ENCODE results near the gene FBXO24.
A peak's percentile ranks its signal among the peaks of the same experiment; 100 is the strongest.
"Not testable (repeated sequence)": the region's sequence is repeated elsewhere in the genome, so short reads cannot be mapped to it uniquely, and the experiment has no call there.

FBXO24 gene

DNA sequence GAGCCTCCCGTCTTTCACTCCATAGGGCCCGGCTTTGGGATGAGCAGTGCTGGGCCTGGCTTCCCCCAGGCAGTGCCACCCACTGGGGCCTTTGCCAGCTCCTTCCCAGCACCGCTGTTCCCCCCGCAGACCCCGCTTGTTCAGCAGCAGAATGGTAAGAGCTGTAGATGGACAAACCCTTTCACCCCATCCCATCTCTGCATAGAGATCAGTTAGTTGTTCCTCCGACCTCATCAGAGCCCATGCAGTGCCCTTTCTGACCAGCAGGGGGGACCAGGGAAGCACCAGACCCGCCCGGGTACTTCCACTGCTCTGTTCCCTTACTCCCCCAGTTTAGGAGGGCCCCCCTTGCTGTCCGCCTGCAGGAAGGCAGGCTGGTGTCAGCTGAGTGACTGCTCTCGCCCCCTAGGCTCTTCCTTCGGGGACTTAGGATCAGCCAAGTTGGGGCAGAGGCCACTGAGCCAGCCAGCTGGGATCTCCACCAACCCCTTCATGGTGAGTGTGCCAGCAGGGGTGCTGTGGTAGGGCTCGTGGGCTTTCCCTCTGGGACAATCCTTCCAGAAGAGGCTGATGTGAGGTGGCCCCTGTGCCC lies 22.2 kb upstream of the FBXO24 start:
- Histone ChIP-seq H2AK5ac (ENCODE audit: low read depth, low read length) (peak overlapping the region; percentile 73), H3K9ac (ENCODE audit: low read depth, low read length, poor library complexity) (peak overlapping the region; percentile 63), H3K18ac (ENCODE audit: low read length) (peak overlapping the region; percentile 34), H3K14ac (ENCODE audit: low read length) (no peak overlapping the region), H4K8ac (ENCODE audit: low read depth, low read length) (no peak overlapping the region), H2AFZ (ENCODE audit: low read length) (peak overlapping the region; percentile 18), H2BK15ac (ENCODE audit: low read length) (no peak overlapping the region), H3K4me3 (ENCODE audit: low read length in 2 of 2) (no peak overlapping the region), H3K79me1 (ENCODE audit: low read depth, low read length) (no peaks in the 10 kb centered on the region), H2BK12ac (ENCODE audit: low read length) (no peak overlapping the region), H3K36me3 (replicated peaks in 1 of 2; ENCODE audit: control insufficient read depth in 2 of 2, insufficient read depth in 2 of 2, low read length in 2 of 2) (peaks cover 4 to 25% of the 10 kb centered on the region in 2 donors), H4K91ac (ENCODE audit: low read depth, low read length, poor library complexity) (no peak overlapping the region), H3K23ac (ENCODE audit: low read depth, low read length, poor library complexity) (peak overlapping the region; percentile 59), H3K4me1 (ENCODE audit: control insufficient read depth in 2 of 2, insufficient read depth in 1 of 2, low read depth in 1 of 2, low read length in 2 of 2) (peaks cover 4 to 21% of the 10 kb centered on the region in 2 donors), H3K27ac (replicated peaks; ENCODE audit: low read length) (no peak overlapping the region), H3K4ac (ENCODE audit: low read length) (peak overlapping the region; percentile 84), H3K9me3 (replicated peaks in 1 of 2; ENCODE audit: control insufficient read depth in 2 of 2, insufficient read depth in 1 of 2, low read depth in 1 of 2, low read length in 2 of 2) (no peaks in the 10 kb centered on the region), H3K27me3 (ENCODE audit: control insufficient read depth in 3 of 3, insufficient read depth in 3 of 3, low read depth in 1 of 3, low read length in 3 of 3) (no peaks in the 10 kb centered on the region), H3K4me2 (ENCODE audit: insufficient read depth, low read length, poor library complexity, severe bottlenecking) (no peak overlapping the region), H2BK5ac (ENCODE audit: low read length) (no peak overlapping the region), H2BK120ac (ENCODE audit: low read depth, low read length) (no peak overlapping the region)
- WGBS, 2 donors (ENCODE audit: extremely low coverage in 2 of 2, insufficient read length in 2 of 2, insufficient replicate concordance in 1 of 2): no CpG with 5 or more reads among the region's 12 CpGs
- DNase-seq (ENCODE audit: low spot score): peak; percentile 74

DNA sequence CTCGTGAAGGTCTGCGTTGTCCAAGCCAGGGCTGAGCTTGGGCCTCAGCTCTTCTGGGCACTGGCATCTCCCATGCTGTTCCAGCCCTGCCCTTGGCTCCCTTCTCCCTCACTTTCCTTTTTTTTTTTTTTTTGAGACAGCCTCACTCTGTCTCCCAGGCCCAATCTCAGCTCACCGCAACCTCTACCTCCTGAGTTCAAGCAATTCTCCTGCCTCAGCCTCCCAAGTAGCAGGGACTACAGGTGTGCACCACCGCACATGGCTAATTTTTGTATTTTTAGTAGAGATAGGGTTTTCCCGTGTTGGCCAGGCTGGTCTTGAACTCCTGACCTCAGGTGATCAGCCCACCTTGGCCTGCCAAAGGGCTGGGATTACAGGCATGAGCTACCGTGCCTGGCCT lies 21.7 kb upstream of the FBXO24 start:
- no CpG with 5 or more reads among the region's 6 CpGs for WGBS, 2 donors (ENCODE audit: extremely low coverage in 2 of 2, insufficient read length in 2 of 2, insufficient replicate concordance in 1 of 2)

DNA sequence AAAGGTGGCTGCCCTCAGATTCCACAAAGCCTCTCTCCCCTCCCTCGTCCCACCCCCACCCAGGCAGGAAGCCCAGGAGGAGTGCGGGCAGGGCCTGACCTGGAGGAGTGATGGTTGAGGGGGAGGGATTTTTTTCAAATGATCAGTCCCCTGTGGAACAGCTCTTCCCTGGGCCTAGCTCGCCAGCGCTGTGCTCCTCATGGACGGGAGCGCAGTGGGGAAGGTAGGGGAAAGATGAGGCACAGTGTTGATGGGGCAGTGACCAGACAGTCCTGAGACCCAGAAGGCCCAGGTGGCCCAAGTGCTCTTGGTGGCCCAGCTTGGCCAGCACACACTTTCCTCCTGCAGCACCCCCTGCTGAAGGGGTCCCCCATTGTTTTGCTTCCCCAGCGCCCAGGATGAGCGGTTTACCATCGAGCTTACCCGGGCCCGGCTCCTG lies 21.0 kb upstream of the FBXO24 start:
- H2BK15ac ChIP-seq (ENCODE audit: low read length): no peak overlapping the region
- peaks cover 4 to 23% of the 10 kb centered on the region in 2 donors for H3K36me3 ChIP-seq (replicated peaks in 1 of 2; ENCODE audit: control insufficient read depth in 2 of 2, insufficient read depth in 2 of 2, low read length in 2 of 2)
- no peak overlapping the region for H2AFZ ChIP-seq (ENCODE audit: low read length)
- no peak overlapping the region for H3K27ac ChIP-seq (replicated peaks; ENCODE audit: low read length)
- peaks cover 2% of the 10 kb centered on the region for H3K79me1 ChIP-seq (ENCODE audit: low read depth, low read length)
- peaks cover 0 to 1% of the 10 kb centered on the region in 2 donors for H3K9me3 ChIP-seq (replicated peaks in 1 of 2; ENCODE audit: control insufficient read depth in 2 of 2, insufficient read depth in 1 of 2, low read depth in 1 of 2, low read length in 2 of 2)
- no peak overlapping the region for H3K4me2 ChIP-seq (ENCODE audit: insufficient read depth, low read length, poor library complexity, severe bottlenecking)
- H3K14ac ChIP-seq (ENCODE audit: low read length): no peak overlapping the region
- H3K4me3 ChIP-seq (ENCODE audit: low read length in 2 of 2): no peak overlapping the region
- no peak overlapping the region for H3K4ac ChIP-seq (ENCODE audit: low read length)
- DNase-seq (ENCODE audit: low spot score): no peak
- H4K91ac ChIP-seq (ENCODE audit: low read depth, low read length, poor library complexity): no peak overlapping the region
- H3K27me3 ChIP-seq (ENCODE audit: control insufficient read depth in 3 of 3, insufficient read depth in 3 of 3, low read depth in 1 of 3, low read length in 3 of 3): peaks cover 0 to 2% (median 0%) of the 10 kb centered on the region in 3 experiments
- no peak overlapping the region for H2BK120ac ChIP-seq (ENCODE audit: low read depth, low read length)
- no peak overlapping the region for H3K9ac ChIP-seq (ENCODE audit: low read depth, low read length, poor library complexity)
- H3K4me1 ChIP-seq (ENCODE audit: control insufficient read depth in 2 of 2, insufficient read depth in 1 of 2, low read depth in 1 of 2, low read length in 2 of 2): peaks cover 12 to 33% of the 10 kb centered on the region in 2 donors
- WGBS, 2 donors (ENCODE audit: extremely low coverage in 2 of 2, insufficient read length in 2 of 2, insufficient replicate concordance in 1 of 2): no CpG with 5 or more reads among the region's 11 CpGs
- no peak overlapping the region for H2BK5ac ChIP-seq (ENCODE audit: low read length)
- H2BK12ac ChIP-seq (ENCODE audit: low read length): no peak overlapping the region
- no peak overlapping the region for H4K8ac ChIP-seq (ENCODE audit: low read depth, low read length)
- H2AK5ac ChIP-seq (ENCODE audit: low read depth, low read length): no peak overlapping the region
- no peak overlapping the region for H3K18ac ChIP-seq (ENCODE audit: low read length)
- no peak overlapping the region for H3K23ac ChIP-seq (ENCODE audit: low read depth, low read length, poor library complexity)

More for the DNA sequence above, 21.7 kb upstream of the FBXO24 start:
- not testable (repeated sequence) for H3K79me1 ChIP-seq (ENCODE audit: low read depth, low read length); H2BK12ac ChIP-seq (ENCODE audit: low read length); H3K9me3 ChIP-seq (replicated peaks in 1 of 2; ENCODE audit: control insufficient read depth in 2 of 2, insufficient read depth in 1 of 2, low read depth in 1 of 2, low read length in 2 of 2); H3K14ac ChIP-seq (ENCODE audit: low read length); H3K27me3 ChIP-seq (ENCODE audit: control insufficient read depth in 3 of 3, insufficient read depth in 3 of 3, low read depth in 1 of 3, low read length in 3 of 3); H2BK5ac ChIP-seq (ENCODE audit: low read length); H4K91ac ChIP-seq (ENCODE audit: low read depth, low read length, poor library complexity); H2BK15ac ChIP-seq (ENCODE audit: low read length); H2AFZ ChIP-seq (ENCODE audit: low read length); H3K27ac ChIP-seq (replicated peaks; ENCODE audit: low read length); H3K4me3 ChIP-seq (ENCODE audit: low read length in 2 of 2); H3K4me2 ChIP-seq (ENCODE audit: insufficient read depth, low read length, poor library complexity, severe bottlenecking); H4K8ac ChIP-seq (ENCODE audit: low read depth, low read length); DNase-seq (ENCODE audit: low spot score); H2BK120ac ChIP-seq (ENCODE audit: low read depth, low read length)
- Histone ChIP-seq H3K36me3 (replicated peaks in 1 of 2; ENCODE audit: control insufficient read depth in 2 of 2, insufficient read depth in 2 of 2, low read length in 2 of 2) (peaks cover 4 to 23% of the 10 kb centered on the region in 2 donors), H3K23ac (ENCODE audit: low read depth, low read length, poor library complexity) (peak overlapping the region; percentile 59), H3K4me1 (ENCODE audit: control insufficient read depth in 2 of 2, insufficient read depth in 1 of 2, low read depth in 1 of 2, low read length in 2 of 2) (peaks cover 8 to 26% of the 10 kb centered on the region in 2 donors), H3K9ac (ENCODE audit: low read depth, low read length, poor library complexity) (peak overlapping the region; percentile 63), H3K18ac (ENCODE audit: low read length) (peak overlapping the region; percentile 34), H3K4ac (ENCODE audit: low read length) (peak overlapping the region; percentile 84), H2AK5ac (ENCODE audit: low read depth, low read length) (peak overlapping the region; percentile 73)

DNA sequence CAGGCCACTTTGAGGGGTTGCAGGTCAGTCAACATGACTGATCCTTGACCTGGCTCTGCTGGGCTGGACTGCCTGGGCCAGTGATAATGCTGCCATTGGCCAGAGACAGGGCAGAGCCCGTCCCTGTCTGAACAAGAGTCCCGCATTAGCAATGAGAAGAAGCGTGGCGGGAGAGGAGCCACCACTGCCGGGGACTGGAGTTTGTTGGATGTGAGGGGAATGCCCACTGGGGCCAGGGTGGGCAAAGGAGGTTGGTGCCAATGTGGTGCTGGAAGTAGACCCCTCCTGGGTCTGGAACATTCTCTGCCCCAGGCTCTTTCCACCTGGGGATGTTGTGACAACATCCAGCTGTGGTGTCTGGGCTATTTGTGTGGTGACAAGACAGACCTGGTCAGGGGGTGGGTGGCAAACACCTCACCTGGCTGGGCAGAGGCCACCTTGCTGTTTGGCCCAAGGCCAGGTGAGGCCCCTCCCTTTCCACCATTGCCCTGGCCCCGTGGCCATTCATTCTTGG lies 20.1 kb upstream of the FBXO24 start:
- peaks cover 17 to 37% of the 10 kb centered on the region in 2 donors for H3K4me1 ChIP-seq (ENCODE audit: control insufficient read depth in 2 of 2, insufficient read depth in 1 of 2, low read depth in 1 of 2, low read length in 2 of 2)
- H3K9ac ChIP-seq (ENCODE audit: low read depth, low read length, poor library complexity): no peak overlapping the region
- peaks cover 3% of the 10 kb centered on the region for H3K79me1 ChIP-seq (ENCODE audit: low read depth, low read length)
- no peak overlapping the region for H2AFZ ChIP-seq (ENCODE audit: low read length)
- H2BK120ac ChIP-seq (ENCODE audit: low read depth, low read length): no peak overlapping the region
- no peak overlapping the region for H4K91ac ChIP-seq (ENCODE audit: low read depth, low read length, poor library complexity)
- H3K18ac ChIP-seq (ENCODE audit: low read length): no peak overlapping the region
- H3K4me3 ChIP-seq (ENCODE audit: low read length in 2 of 2): no peak overlapping the region
- H3K4me2 ChIP-seq (ENCODE audit: insufficient read depth, low read length, poor library complexity, severe bottlenecking): no peak overlapping the region
- no peak overlapping the region for H2BK12ac ChIP-seq (ENCODE audit: low read length)
- peaks cover 0 to 7% (median 0%) of the 10 kb centered on the region in 3 experiments for H3K27me3 ChIP-seq (ENCODE audit: control insufficient read depth in 3 of 3, insufficient read depth in 3 of 3, low read depth in 1 of 3, low read length in 3 of 3)
- no peak overlapping the region for H2BK5ac ChIP-seq (ENCODE audit: low read length)
- no peak overlapping the region for H3K4ac ChIP-seq (ENCODE audit: low read length)
- no peak for DNase-seq (ENCODE audit: low spot score)
- WGBS, 2 donors (ENCODE audit: extremely low coverage in 2 of 2, insufficient read length in 2 of 2, insufficient replicate concordance in 1 of 2): no CpG with 5 or more reads among the region's 6 CpGs
- H2BK15ac ChIP-seq (ENCODE audit: low read length): no peak overlapping the region
- H4K8ac ChIP-seq (ENCODE audit: low read depth, low read length): no peak overlapping the region
- H3K27ac ChIP-seq (replicated peaks; ENCODE audit: low read length): no peak overlapping the region
- H3K14ac ChIP-seq (ENCODE audit: low read length): no peak overlapping the region
- H3K36me3 ChIP-seq (replicated peaks in 1 of 2; ENCODE audit: control insufficient read depth in 2 of 2, insufficient read depth in 2 of 2, low read length in 2 of 2): peaks cover 3 to 23% of the 10 kb centered on the region in 2 donors
- H3K23ac ChIP-seq (ENCODE audit: low read depth, low read length, poor library complexity): no peak overlapping the region
- no peak overlapping the region for H2AK5ac ChIP-seq (ENCODE audit: low read depth, low read length)
- peaks cover 0 to 2% of the 10 kb centered on the region in 2 donors for H3K9me3 ChIP-seq (replicated peaks in 1 of 2; ENCODE audit: control insufficient read depth in 2 of 2, insufficient read depth in 1 of 2, low read depth in 1 of 2, low read length in 2 of 2)
